Measurements from ENCODE around the gene GFRA1. TPM values are rescaled to one million over a fixed set of nuclear protein-coding genes. Genes with fewer than 3 reads are reported as not detected.

GFRA1 gene
- total RNA-seq, 1 experiment from 2014 or later = 0.30 TPM

GRCh38 chr10:116247691-116248090, 25.3 kb downstream of the GFRA1 start:
- no peak overlapping the region for H3K4me2 ChIP-seq (ENCODE audit: low read length)
- no peaks in the 10 kb centered on the region for H3K4me1 ChIP-seq (ENCODE audit: control insufficient read depth in 1 of 2, insufficient read depth in 2 of 2, low read length in 2 of 2)
- H3K36me3 ChIP-seq (ENCODE audit: control insufficient read depth in 1 of 2, insufficient read depth in 2 of 2, low read length in 2 of 2) = no peaks in the 10 kb centered on the region
- no peak for TF ChIP-seq EZH2 (IDR thresholded peaks at IDR 0.05)
- no peak for TF ChIP-seq ZNF274 (IDR thresholded peaks at IDR 0.05; ENCODE audit: low read depth, low read length)
- TF ChIP-seq EGR1 (IDR thresholded peaks at IDR 0.05; ENCODE audit: low read depth) = no peak
- CTCF ChIA-PET = no interaction called here
- H3K9me3 ChIP-seq (ENCODE audit: control insufficient read depth in 1 of 2, insufficient read depth in 1 of 2, low read depth in 1 of 2, low read length in 2 of 2) = no peaks in the 10 kb centered on the region
- no peak overlapping the region for H2AFZ ChIP-seq (ENCODE audit: low read depth, low read length, poor library complexity, severe bottlenecking)
- no peak for ATAC-seq
- BruUV-seq (replicated peaks) = no TSS peak
- no peaks in the 10 kb centered on the region for H4K20me1 ChIP-seq (ENCODE audit: insufficient read depth)
- RAD21 ChIA-PET (ENCODE audit: low non-redundant PET in 1 of 2, low total read pairs in 2 of 2, uncharacterized antibody in 2 of 2, unreplicated experiment in 2 of 2) = no interaction called here
- intact Hi-C loops (cut with micrococcal nuclease) = no loop called here
- DNase-seq (ENCODE audit: low read depth, low spot score) = no peak
- H3K4me3 ChIP-seq (replicated peaks in 1 of 2; ENCODE audit: low read depth in 1 of 2, low read length in 2 of 2) = no peak overlapping the region
- H3K27ac ChIP-seq (ENCODE audit: low read depth, low read length) = no peak overlapping the region
- no peak overlapping the region for H3K9ac ChIP-seq (ENCODE audit: low read length)
- H3K9me2 ChIP-seq (ENCODE audit: insufficient read depth) = no peaks in the 10 kb centered on the region
- peaks cover 32% of the 10 kb centered on the region for H3K27me3 ChIP-seq (ENCODE audit: insufficient read depth, low read length)
- POLR2A ChIA-PET = no interaction called here
- no peaks in the 10 kb centered on the region for H3K79me2 ChIP-seq (ENCODE audit: insufficient read depth, low read length)

GRCh38 chr10:116246263-116246662, 26.7 kb downstream of the GFRA1 start:
- DNase-seq (ENCODE audit: low read depth, low spot score) = no peak

More at GRCh38 chr10:116246263-116246662, 26.7 kb downstream of the GFRA1 start:
- Histone ChIP-seq H4K20me1 (ENCODE audit: insufficient read depth) (no peaks in the 10 kb centered on the region), H2AFZ (ENCODE audit: low read depth, low read length, poor library complexity, severe bottlenecking) (no peak overlapping the region), H3K4me3 (replicated peaks in 1 of 2; ENCODE audit: low read depth in 1 of 2, low read length in 2 of 2) (no peak overlapping the region), H3K9me3 (ENCODE audit: control insufficient read depth in 1 of 2, insufficient read depth in 1 of 2, low read depth in 1 of 2, low read length in 2 of 2) (no peaks in the 10 kb centered on the region), H3K4me1 (ENCODE audit: control insufficient read depth in 1 of 2, insufficient read depth in 2 of 2, low read length in 2 of 2) (no peaks in the 10 kb centered on the region), H3K9ac (ENCODE audit: low read length) (no peak overlapping the region), H3K27ac (ENCODE audit: low read depth, low read length) (no peak overlapping the region), H3K27me3 (ENCODE audit: insufficient read depth, low read length) (peaks cover 28% of the 10 kb centered on the region), H3K9me2 (ENCODE audit: insufficient read depth) (no peaks in the 10 kb centered on the region), H3K36me3 (ENCODE audit: control insufficient read depth in 1 of 2, insufficient read depth in 2 of 2, low read length in 2 of 2) (no peaks in the 10 kb centered on the region), H3K4me2 (ENCODE audit: low read length) (no peak overlapping the region), H3K79me2 (ENCODE audit: insufficient read depth, low read length) (no peaks in the 10 kb centered on the region)
- no peak for TF ChIP-seq EGR1 (IDR thresholded peaks at IDR 0.05; ENCODE audit: low read depth)
- no peak for TF ChIP-seq TCF7L2 (IDR thresholded peaks at IDR 0.05; ENCODE audit: borderline replicate concordance, extremely low read depth, insufficient read depth, insufficient read length)
- TF ChIP-seq POLR2AphosphoS5 (IDR thresholded peaks at IDR 0.05; ENCODE audit: low read depth, low read length) = no peak
- no peak for TF ChIP-seq SRF (IDR thresholded peaks at IDR 0.05; ENCODE audit: low read depth)
- TF ChIP-seq EZH2 (IDR thresholded peaks at IDR 0.05) = no peak
- ChIA-PET RAD21 (ENCODE audit: low non-redundant PET in 1 of 2, low total read pairs in 2 of 2, uncharacterized antibody in 2 of 2, unreplicated experiment in 2 of 2) (no interaction called here), CTCF (no interaction called here), POLR2A (no interaction called here)
- ATAC-seq = no peak
- intact Hi-C loops (cut with micrococcal nuclease) = no loop called here
- no TSS peak for BruUV-seq (replicated peaks)
